GM19240 (cell line): ENCODE measurements around the gene DSC3.

Experiments
- DNase-seq: peaks from one replicate; pipeline ENCODE4 v3.0.0; 2011; ENCODE audit warnings: low spot score; ENCODE audit not compliant: insufficient read length

DSC3 gene

DNA sequence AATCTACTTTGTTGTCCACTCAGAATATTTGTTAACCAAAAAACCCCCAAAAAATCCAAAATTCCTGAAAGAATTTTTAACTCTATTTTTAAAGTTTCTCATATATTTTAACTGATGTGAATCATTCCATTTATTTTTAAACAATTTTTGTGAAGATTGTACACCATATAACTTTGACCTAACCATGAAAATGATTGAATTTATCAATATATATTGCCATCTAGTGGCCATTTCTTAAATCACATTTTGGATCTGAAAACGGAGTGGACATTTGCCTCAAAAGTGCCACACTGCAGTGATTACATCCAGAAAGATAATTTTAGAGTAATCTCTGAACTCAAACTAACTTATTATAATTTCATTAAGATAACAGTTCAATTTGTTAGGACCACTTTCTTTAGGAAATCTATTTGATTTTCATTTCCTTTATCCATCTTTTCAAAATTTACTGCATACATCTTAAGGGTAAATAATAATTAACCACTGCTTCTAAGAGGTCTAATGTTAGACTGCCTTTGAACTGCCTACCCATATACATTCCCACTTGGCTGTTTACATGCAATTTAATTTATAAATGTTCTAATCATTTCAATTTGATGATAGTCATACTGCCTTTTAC lies 71.1 kb downstream of the DSC3 start:
- DNase-seq = no peak

DNA sequence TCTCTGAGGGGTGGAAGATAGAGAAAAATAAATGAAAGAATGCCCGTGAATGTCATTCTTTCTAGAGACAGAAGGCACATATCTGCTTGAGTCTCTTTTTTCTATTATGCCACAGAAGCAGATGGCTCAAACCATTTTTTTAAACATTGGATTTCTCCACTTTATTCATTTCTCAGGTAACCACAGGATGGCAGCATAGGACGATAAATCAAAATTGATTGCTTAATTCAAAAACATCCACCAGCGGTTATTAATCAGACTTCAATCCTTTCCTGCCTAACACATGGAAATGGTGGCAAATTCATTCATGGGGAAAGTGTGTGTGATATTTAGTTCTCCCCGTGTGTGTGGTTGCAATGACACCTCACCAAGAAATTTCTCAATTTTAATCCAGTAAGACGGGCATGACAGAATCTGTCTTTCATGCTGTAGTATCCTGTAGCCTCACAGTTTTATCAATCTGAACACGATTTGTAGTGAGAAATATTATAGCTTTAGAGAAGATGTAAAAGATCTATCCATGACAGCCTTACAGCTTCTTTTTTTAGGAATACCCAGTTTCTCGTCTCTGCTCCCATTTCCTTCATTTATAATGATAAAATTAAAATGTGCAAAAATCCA lies 72.2 kb downstream of the DSC3 start:
- no peak for DNase-seq

DNA sequence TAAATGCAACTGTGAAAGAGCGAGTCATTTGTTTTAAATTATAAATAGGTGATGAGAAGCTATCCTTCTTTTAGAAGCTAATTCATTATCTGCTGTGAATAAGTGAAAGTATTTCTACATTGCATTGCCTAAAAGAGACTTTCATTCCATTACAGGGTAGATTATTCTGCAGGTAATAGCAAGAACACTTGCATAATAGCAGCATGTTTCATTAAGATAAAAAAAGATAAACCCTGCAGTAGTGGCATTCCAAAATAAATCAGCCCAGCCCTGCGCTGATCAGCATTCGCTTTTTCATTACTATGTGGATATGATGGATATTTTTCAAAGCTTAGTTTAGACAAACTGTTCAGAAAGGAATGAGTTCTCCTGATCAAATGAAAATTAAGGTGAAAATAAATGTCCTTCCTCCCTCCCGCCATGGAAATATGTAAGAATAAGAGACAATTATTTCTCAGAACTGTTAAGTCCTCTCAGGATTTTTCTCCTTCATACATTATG lies 72.8 kb downstream of the DSC3 start:
- no peak for DNase-seq

DNA sequence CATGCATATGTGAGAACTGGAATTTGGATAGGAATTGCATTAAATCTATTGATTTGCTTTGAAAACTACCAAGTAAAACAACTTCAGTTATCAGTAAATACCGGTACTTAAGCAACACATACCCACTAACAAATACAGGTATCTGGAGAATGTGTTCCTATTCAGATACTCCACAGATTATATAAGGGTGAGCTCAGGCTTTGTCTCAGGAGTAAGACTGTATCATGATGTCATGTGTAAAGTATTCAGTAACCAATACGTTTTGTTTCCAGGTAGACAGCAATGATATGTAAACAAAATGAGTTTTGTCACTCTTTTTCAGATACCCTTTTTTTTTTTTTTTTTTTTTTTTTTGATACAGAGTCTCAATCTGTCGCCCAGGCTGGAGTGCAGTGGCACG lies 74.8 kb downstream of the DSC3 start:
- no peak for DNase-seq

DNA sequence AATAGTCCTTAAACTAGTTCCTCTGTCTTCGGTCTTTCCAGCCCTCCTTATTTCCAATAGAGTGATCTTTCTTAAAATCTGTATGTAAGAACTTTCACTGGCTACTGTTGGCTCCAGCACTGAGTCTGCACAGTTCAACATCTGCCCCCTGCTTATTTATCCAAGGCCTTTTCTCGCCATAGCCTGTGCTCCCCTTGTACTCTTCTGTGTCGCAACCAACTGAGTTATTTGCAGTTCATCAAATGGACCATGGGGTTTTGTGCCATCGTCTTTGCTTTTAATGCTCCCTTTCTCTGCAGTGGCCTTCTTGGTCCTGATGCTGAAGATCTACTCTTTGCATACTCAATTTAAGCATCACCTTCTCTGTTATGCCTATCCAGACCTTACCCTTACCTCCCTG lies 77.3 kb downstream of the DSC3 start:
- no peak for DNase-seq

GRCh38 chr18:30960661-30961060 lies 81.9 kb downstream of the DSC3 start:
- no peak for DNase-seq

- DNase-seq = no peak
These were observed 85.5 kb downstream of the DSC3 start for GRCh38 chr18:30957066-30957465.

GRCh38 chr18:30954262-30954661 lies 88.3 kb downstream of the DSC3 start:
- no peak for DNase-seq

DNA sequence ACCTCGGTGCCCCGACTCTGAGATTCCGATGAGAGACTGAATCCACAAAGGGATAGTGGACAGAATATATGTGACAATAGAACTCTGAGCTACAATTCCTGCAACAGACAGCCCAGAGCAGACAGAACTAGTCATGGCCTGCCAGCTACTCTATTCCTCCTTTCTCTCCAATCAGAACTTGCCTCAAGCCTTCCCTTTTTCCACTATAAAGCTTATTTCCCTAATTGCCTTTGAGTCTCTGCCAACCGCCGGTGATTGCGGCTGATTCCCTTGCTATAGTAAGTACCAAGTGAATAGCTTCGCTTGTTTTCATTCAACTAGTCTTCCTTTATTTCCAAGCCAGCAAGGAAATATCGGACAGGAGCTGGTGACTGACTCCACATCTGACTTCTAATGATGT lies 96.8 kb downstream of the DSC3 start:
- no peak for DNase-seq

- DNase-seq = no peak
These were observed 97.6 kb downstream of the DSC3 start for GRCh38 chr18:30944773-30945417.

- DNase-seq = no peak
These were observed 101.5 kb downstream of the DSC3 start for GRCh38 chr18:30940952-30941539.
